GM19238 (cell line): ENCODE data around the gene SOX8.

Experiments
- DNase-seq: peaks from one replicate; pipeline ENCODE4 v3.0.0; 2011; ENCODE audit warnings: low spot score; ENCODE audit not compliant: insufficient read length

SOX8 gene

DNA sequence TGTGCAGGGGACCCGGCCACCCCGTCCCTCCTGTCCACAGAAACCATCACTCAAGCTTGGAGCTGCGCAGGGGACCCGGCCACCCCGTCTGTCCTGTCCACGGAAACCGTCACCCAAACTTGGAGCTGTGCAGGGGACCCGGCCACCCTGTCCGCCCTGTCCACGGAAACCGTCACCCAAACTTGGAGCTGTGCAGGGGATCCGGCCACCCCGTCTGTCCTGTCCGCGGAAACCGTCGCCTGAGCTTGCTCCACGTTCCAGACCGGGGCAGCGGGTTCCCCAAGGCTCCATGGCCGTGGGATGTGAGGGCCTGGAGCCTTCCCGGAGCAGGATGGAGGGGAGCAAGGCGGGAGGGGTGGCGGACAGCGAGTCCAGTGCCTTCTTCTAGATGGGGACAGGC lies 25.2 kb downstream of the SOX8 start:
- DNase-seq = no peak

DNA sequence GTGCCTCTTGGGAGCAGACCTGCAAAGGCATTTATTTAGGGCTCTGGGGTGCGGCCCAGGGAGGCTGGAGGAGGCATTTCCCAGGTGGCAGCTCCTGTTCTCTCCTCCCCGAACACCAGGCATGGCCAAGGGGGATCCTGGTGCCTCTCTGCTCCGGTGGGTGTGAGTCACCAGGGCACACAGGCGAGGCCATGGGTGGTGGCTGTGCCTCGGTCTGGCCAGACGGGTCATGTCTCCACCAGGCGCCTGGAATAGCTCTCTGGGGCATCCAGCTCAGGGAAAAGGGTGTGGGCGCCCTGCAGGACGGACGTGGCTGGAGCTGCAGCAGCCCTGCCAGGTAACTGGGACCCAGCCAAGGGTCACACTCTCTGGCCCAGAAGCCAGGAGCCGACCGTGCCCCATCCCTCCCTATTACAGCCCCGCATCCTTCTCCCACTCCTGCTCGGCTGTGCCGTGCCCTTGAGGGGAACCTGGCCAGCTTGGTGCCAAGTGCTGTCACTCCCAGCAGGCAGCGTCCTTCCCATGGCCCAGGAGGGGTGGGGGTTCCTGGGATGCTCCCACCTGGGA lies 25.8 kb downstream of the SOX8 start:
- DNase-seq = no peak

DNA sequence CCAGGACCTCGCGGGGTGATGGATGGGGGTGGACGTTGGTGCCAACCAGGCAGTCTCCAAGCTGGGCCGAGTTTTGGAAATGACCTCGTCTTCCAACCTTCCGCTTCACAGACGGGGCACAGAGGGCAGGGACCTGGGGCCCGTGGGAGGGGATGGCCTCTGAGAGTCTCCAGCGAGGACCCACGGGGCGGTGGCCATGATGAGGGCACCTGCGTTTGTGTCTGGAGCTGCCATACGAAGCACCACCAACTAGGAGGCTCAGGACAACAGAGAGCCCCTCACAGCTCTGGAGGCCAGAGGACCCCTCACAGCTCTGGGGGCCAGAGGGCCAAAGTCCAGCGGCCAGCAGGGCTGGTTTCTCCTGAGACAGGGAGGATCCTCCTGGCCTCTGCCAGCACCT lies 26.5 kb downstream of the SOX8 start:
- DNase-seq = no peak

DNA sequence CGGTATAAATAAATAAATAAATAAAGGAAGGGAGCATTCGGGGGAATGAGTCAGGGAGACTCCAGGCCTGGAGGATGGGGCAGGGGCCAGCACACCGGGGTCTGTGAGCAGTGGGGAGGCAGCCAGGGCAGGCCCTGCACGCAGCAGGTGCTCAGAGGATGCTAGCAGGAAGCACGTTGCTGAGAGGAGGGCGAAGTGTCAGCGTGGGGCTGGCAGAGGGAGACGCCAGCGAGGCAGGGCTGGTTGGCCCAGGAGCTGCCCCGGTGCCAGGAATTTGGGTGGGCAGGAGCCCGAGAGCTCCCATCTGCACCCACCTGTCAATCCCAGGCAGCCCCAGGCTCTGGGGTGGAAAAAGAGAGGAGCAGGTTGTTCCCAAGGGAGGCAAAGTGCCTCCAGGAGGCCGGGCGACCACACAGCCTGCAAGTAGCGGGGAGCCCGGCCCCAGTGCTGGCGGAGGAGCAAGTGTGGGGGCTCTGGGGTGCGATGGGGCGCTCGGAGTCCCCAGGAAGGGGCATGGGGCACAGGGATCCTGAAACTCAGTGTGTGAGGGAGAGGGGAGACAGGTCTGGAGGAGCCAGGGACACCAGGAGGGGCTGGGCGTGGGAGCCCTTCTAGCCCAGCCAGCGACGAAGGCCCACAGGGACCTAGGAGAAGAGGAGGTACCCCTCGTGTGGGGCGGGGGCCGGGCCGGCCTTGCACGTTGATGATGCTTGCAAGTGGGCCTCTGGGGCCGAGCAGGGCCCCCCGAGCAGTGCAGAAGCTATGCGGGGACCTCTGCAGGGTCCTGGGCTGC lies 28.0 kb downstream of the SOX8 start:
- no peak for DNase-seq

DNA sequence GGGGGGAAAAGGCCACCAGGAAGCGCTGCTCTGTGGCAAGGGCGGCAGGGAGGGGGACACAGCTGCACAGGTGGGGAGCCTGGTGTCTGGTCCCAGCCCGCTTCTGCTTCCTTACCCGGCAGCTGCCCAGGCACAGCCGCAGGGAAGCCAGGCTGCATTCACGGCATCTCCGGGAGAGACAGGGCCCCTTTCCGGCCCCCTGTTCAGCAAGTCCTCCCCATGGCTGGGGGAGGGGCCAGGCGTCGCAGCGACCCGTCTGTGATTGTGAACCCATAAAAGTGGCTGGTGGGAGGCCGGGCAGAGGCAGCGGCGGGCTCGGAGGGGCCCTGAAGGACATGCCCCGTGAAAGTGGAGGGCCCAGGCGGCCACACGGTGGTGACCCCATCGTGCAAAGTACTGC lies 28.7 kb downstream of the SOX8 start:
- no peak for DNase-seq

DNA sequence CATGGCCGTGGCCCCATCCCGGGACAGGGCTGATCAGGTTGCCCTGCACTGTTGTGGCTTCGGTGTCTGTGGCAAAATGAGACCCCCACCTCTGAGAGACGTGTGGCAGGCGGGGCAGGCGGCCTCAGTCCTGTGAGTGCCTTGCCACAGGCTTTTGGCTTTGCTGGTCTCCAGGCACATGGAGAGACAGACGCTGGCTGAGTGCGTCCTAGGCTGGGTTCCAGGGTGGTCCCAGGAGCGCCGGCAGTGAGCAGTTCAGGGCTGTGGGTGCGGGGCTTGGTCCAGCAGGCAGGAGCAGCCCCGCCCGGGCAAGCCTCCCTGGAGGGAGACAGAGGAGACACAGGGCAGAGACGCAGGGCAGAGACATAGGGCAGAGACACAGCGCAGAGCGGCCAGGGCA lies 29.2 kb downstream of the SOX8 start:
- no peak for DNase-seq

DNA sequence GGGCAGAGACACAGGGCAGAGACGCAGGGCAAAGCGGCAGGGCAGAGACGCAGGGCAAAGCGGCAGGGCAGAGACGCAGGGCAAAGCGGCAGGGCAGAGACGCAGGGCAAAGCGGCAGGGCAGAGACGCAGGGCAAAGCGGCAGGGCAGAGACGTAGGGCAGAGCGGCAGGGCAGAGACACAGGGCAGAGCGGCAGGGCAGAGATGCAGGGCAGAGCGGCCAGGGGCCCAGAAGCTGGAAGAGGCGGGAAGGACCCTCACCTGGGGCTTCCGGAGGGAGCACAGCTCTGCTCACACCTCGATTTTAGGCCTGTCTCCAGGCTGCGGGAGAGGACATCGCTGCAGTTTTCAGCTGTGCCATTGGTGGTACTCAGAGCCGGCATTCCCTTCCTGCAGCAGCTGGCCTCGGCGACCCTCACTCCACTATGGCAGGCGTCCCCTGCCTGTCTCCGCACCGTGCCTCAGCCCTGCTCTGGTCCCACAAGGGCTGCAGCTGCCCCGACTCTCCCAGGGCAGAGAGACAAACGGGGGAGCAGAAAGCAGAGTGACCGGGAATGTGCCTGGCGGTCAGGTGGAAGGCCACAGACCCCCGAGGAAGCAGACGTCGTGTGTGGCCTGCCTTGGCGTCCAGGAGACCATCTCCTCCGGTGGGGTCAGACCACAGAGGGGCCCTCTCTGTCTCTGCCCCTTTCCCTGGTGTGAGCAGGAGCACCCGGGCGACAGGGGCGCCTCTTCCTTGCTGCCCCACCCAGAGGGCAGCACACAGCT lies 29.9 kb downstream of the SOX8 start:
- DNase-seq = no peak

DNA sequence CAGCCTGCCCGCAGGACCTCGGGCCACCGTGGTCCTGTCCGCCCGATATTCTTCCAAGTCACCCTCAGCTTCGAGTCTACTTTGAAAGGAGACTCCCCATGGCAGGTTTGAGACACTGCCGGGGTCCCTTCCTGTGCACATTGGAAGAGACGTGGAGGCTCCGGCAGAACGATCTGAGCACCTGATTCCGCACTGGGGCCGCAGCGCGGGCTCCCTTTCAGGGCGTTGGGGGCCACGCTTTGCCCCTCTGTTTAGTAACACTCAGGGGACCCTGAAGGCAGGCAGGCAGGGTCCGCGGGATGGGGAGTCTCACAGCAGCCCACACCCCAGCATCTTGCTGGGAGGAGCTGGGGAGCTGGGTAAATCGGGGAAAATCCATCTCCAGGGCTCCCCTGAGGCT lies 30.6 kb downstream of the SOX8 start:
- DNase-seq = no peak

DNA sequence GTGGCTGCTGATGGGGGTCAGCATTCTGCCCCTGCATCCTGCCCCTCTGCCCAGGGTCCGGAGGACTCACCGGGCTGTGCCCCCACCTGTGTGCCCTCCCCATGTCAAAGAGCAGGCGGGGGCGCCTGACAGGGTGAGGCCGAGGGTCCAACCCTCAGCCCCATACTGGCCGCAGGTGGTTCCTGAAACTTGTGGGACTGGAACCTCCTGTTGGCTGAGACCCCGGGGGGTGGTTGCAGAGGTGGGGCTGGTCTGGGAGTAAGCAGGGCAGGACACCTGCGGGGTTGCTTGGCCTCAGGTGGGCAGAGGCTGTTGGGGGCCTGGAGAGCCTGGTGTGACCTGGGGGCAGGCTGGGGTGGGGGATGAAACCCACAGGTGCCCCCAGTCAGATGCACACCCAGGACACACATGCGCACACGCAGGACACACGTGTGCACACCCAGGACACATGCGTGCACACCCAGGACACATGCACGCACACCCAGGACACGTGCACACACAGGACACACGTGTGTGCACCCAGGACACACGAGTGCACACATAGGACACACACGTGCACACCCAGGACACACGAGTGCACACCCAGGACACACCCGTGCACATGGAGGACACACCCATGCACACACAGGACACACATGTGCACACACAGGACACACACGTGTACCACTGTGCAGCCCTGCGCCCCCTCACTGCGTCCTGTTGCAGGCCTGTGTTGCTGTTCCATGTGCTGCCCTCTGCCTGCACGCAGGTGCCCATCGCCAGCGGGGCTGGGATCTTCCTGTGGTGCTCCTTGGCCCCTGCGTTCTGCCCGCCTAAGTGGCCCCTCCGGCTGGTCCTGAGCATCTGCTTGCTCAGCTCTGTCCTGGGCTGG lies 31.4 kb downstream of the SOX8 start:
- no peak for DNase-seq

DNA sequence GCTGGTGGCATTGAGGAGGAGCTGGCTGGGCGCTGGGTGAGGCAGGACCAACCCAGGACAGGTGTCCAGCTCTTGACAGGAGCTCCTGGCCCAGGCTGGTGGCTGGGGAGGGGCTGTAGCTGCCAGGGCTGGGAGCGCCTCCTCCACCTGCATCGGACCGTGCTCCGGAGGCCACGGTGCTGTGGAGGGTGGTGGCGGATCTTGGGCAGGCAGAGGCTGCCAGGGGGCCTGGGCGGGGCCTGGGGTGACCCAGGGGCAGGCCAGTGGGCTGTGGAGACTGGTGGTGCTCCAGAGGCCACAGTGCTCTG lies 32.0 kb downstream of the SOX8 start:
- no peak for DNase-seq

DNA sequence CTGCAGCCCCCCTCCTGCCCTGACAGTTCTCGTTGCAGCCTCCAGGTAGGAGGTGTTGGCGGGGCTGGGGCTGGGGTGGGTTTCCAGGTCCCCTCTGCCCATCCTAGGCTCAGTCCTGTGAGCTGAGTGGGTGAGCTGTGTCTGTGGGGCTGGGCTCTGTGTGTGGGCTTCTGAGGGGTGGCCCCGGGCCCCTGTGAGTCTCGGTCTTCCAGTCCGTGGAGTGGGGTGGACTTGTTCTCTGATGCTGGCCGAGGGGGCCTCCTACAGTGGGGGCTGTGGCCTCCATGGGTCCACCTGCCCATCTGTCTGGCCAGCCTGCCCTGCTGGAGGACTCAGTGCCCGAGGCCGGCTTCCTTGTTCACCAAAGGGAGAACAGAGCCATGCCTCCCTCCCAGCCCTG lies 32.7 kb downstream of the SOX8 start:
- DNase-seq = no peak

DNA sequence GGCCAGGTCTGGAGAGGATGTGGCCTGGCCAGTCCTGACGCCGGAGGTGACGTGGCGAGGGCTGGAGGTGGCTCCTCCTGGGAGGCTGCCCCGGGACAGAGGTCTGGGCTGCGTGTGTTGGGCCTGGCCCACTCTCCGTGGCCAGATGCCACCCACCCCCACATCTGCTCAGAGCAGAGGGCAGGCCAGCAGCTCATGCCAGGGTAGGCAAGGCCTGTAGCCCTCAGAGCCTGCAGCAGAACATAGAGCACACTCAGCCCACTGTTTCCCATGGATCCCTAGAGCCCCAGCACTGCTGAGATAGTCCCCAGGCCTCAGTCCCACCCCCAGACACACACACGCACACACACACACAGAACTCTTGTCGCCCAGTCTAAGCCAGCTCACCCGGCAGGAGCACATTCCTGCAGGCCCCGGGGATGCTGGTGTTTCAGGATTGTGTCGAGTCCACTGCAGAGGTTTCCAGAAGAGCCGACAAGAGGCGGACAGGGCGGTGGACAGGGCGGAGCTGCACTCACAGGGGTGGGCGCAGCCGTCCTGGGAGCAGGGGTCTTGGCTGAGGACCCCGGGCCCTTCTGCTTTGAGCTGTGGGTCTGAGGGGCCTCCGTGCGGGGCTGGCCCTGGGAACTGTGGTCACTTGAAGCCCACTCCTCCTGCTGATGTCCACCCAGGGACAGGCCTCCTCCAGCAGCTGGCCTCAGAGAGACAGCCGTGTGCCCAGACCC lies 33.4 kb downstream of the SOX8 start:
- DNase-seq = no peak

DNA sequence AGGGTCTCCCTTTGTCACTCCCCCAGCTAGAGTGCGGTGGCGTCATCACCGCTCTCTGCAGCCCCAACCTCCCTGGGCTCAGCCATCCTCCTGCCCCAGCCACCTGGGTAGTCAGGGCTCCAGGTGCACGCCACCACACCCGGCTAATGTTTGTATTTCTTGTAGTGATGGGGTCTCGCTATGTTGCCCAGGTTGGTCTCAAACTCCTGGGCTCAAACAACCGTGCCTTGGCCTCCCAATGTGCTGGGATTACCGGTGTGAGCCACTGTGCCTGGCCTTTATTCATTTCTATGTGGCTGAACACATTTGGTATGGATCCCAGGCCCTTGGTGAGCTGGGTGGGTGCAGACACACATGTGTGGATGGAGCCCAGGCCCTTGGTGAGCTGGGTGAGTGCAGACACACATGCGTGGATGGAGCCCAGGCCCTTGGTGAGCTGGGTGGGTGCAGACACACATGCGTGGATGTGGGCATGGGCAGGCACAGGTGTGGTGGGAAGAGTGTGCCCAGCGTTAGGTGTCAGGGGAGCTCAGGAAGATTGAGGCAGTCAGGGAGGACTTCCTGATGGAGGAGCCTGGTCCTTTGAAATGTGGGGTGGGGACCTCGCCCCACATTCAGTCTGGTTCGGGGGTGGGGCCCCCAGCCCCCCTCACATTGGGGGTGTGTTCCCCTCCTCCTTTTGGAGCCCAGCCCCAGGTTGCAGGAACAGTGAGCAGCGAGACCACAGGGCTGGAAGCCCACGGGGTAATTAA lies 37.1 kb downstream of the SOX8 start:
- no peak for DNase-seq

DNA sequence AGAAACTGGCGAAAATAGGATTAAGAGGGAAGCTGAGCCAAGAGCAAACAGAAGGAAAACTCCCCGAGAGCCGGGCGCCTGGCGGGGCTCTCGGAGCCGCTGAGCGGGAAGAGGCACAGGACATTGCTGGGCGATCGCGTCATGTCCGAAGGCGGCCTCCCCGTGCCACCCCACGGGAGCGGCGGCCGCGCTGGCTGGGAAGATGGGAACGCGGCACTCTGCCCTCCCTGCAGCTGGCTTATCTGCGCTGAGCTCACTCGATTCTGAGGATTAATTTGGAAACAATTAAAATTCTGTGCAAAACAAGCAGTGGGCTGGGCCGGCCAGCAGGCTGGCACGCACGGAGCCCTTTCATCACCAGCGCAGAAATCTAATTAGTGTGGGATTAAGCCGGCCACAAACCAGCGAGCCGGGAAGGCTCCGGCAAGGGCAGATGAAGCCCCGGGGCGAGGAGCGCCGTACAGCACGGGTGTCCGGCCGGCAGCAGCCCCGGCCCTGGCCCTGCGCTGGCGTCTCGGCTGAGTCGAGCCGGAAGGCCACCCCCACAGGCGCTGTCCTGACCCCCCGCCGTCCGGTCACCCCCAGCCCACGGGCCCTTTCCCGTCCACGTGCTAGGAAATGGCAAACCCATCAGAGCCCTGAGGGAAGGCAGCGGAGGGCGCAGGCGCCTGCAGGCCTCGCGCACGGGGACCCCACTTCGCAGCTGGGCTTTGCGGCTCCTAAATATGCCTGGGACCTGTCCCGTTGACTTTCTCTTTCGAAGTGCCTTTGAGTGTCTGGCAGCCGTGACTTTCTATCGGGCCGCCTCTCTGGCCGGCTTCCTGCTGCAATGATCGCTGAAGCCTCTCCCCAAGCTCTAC lies 37.9 kb downstream of the SOX8 start:
- no peak for DNase-seq

DNA sequence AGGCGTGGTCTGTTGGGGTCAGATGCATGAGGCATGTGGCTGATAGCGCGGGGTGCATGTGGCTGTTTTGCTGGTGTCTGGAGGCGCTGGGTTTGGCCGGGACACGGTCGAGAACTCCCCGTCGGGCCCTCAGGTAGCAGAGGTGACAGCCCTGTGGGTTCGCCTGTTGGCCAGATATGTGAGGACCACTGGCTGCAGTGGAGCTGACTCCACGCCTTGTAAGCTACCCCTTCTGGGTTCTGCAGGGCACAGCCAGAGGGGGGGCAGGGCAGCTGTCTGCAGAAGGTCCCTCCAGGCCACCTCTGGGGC lies 38.5 kb downstream of the SOX8 start:
- no peak for DNase-seq

DNA sequence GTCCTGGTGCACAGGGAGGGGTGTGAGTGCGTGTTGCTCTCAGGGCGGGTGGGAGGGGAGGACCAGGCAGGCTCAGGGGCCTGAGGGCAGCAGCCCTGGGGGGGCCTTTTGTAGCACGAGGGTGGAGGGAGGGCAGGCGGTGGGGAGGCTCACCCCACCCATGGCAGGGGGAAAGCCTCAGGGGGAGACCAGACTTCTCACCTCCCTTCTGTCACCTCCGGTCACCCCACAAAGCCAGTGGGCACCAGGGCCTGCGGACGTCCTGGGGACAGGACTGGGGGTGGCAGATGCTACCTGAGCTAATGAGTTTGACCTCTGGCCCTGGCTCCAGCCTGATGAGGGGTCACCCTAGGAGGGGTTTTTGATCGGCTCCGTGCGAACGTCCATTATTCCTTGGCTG lies 39.0 kb downstream of the SOX8 start:
- DNase-seq = no peak

DNA sequence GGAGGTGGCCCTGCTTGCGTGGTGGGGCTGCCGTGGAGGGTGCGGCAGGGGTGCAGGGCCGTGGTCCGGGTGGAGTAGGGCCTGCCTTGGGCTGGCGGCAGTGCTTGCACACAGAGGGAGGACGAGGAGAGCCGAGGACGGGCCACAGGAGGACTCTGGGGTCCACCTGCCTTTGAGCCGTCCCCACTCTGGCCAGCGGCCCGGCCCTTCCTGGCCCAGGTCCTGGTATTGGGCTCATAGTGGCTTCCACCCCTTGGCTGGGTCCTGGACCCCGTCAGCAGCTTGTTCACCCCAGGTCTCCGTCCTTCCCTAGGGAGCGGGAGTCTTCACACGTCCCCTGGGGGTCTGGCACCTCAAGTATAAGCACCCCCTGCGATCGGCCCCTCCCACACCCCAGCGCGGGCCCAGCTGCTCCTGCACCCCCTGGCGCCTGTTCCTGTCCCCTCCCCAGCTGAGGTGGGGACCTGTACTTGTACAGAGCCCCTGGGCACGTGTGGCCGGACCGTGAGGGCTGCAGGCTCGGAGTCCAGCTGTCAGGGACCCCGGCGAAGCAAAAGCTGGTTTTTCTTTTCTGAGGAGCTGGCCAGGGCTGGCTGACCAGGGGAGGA lies 40.1 kb downstream of the SOX8 start:
- DNase-seq = no peak

DNA sequence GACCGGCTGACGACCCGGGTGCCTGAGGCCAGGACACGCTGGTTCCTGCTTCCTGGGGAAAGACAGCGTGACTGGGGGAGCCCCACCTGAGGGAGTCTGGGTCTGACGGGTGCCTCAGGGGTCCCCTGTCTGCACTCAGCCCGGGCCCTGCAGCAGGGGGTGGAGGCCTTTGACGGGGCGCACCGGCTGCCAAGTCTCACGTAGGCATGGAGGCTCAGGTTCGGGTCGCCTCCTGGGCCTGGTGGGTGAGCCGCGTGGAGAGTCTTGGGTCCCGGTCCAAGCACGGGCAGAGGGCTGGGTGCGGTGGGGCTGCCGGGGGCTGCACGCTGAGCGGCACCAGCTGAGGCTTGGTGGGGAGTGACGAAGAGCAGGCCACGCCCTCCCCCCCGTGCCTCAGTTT lies 40.9 kb downstream of the SOX8 start:
- DNase-seq = no peak

DNA sequence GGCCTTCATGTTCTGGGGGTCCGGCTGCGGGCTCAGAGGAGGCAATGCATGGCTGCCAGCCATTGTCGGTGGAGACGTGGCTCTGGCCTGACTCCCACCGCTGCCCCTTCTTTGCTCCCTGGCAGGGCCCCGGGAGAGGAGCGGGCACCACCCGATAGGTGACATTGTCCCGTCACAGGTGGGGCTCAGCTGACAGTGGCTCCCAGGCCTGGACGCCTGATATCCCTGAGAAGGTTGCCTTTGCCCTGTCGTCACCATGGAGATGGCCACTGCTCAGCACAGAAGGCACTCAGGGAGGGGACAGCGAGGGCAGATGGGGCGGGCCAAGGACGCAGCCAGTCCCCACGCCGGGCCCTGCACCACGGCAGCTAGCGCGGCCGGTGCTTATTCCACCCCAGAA lies 42.6 kb downstream of the SOX8 start:
- DNase-seq = no peak
